ENCODE results near the gene HYAL1.

HYAL1 gene

DNA sequence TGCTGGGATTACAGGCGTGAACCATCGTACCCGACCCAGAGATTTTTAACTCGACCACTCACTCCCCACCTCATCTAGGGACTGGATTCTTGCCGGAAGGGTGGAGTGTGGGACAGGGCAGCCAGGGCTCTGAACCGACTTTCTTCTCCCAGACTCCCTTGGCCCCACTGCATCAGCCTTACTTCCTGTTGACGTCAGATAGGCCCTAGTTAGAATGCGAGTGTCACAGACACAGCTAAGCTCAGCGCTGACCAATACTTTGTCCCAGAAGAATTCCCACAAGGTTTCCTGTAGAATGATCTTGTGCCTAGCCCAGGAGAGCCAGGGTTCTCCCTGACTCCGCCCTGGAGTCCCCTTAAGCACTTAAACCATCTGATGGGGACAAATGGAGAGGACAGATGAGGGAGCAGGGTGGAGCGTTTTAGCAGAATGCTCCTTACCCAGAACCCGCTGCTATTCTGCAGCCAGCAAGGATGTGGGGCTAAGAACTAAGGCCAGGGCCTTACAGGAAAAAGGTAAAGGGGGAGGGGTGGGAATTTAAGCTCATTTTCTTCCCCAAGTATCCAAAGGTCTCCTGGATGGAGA, 30.5 kb upstream of the HYAL1 start:
- Histone ChIP-seq H3K36me3 (ENCODE audit: control insufficient read depth in 2 of 2, insufficient read depth in 1 of 2, low read length in 2 of 2) (peaks cover 3 to 55% of the 10 kb centered on the region in 2 experiments), H3K9me3 (ENCODE audit: control insufficient read depth, insufficient read depth, low read depth, low read length) (no peaks in the 10 kb centered on the region), H3K27ac (ENCODE audit: extremely low read depth, low read depth, low read length) (no peak overlapping the region), H3K4me1 (ENCODE audit: control insufficient read depth, insufficient read depth, low read length) (no peaks in the 10 kb centered on the region; the same call in 1 of the 2 replicates), H3K4me3 (ENCODE audit: low read depth, low read length) (no peak overlapping the region)
- CTCF ChIA-PET: interaction anchor here (1.0 to 1.6 kb wide), 2 partner anchors 10 to 210 kb away, joined by 4 to 5 read pairs; no protein-coding TSS in a partner anchor
- TF ChIP-seq ZNF16 (tag by site-specific recombination; IDR thresholded peaks at IDR 0.05; ENCODE audit: low read depth) (no peak), ZNF785 (tag by site-specific recombination; IDR thresholded peaks at IDR 0.05) (no peak), ZNF571 (tag by site-specific recombination; IDR thresholded peaks at IDR 0.05) (no peak)
- POLR2A ChIA-PET: interaction anchor here (0.6 to 2.2 kb wide), 3 partner anchors 29 to 69 kb away, joined by 3 to 4 read pairs (median 3); partner anchors contain the start of genes HYAL3 and NAA80

DNA sequence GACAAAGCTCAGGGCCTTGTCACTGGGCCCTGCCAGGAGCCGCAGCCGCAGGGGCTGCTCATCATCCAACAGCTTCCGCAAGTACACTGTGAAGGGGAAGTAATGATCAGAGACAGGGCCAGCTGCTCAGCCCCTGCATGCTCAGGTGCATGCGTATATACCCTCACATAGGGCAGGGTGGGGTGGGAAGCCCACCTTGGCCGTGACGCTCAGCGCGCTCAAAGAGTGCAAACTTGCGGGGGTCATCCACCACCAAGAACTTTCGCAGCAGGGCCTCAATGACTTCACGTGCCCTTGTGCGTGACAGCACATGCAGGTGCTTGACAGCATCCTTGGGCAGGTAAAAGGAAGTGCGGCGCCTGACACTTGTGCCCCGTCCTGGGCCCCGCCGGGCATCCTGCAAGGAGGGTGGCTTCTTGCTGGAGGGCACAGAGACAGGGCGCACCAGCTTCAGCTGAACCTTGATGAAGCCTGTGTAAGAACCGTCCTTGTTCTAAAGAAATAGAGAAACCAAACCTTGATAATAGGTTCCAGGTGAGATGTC, 28.1 kb upstream of the HYAL1 start:
- Histone ChIP-seq H3K36me3 (ENCODE audit: control insufficient read depth in 2 of 2, insufficient read depth in 1 of 2, low read length in 2 of 2) (peaks cover 6 to 61% of the 10 kb centered on the region in 2 experiments), H3K4me3 (ENCODE audit: low read depth, low read length) (no peak overlapping the region), H3K9me3 (ENCODE audit: control insufficient read depth, insufficient read depth, low read depth, low read length) (no peaks in the 10 kb centered on the region), H3K4me1 (ENCODE audit: control insufficient read depth, insufficient read depth, low read length) (no peaks in the 10 kb centered on the region; the same call in 1 of the 2 replicates), H3K27ac (ENCODE audit: extremely low read depth, low read depth, low read length) (no peak overlapping the region)
- TF ChIP-seq ZBTB17 (tag by site-specific recombination; IDR thresholded peaks at IDR 0.05) (no peak), ZFP41 (tag by site-specific recombination; IDR thresholded peaks at IDR 0.05; ENCODE audit: borderline replicate concordance) (no peak), ZEB2 (tag by site-specific recombination; IDR thresholded peaks at IDR 0.05) (no peak), ZNF544 (tag by site-specific recombination; IDR thresholded peaks at IDR 0.05) (no peak), SP3 (tag by site-specific recombination; IDR thresholded peaks at IDR 0.05) (no peak), ZNF521 (tag by site-specific recombination; IDR thresholded peaks at IDR 0.05) (no peak), ZNF76 (tag by site-specific recombination; IDR thresholded peaks at IDR 0.05; ENCODE audit: borderline replicate concordance, low read depth) (no peak), ZNF146 (tag by site-specific recombination; IDR thresholded peaks at IDR 0.05) (no peak), OSR2 (tag by site-specific recombination; IDR thresholded peaks at IDR 0.05) (no peak), ZNF239 (tag by site-specific recombination; IDR thresholded peaks at IDR 0.05) (no peak)
- TF ChIP-seq, protein P1, sequence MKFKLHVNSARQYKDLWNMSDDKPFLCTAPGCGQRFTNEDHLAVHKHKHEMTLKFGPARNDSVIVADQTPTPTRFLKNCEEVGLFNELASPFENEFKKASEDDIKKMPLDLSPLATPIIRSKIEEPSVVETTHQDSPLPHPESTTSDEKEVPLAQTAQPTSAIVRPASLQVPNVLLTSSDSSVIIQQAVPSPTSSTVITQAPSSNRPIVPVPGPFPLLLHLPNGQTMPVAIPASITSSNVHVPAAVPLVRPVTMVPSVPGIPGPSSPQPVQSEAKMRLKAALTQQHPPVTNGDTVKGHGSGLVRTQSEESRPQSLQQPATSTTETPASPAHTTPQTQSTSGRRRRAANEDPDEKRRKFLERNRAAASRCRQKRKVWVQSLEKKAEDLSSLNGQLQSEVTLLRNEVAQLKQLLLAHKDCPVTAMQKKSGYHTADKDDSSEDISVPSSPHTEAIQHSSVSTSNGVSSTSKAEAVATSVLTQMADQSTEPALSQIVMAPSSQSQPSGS (tag by site-specific recombination; IDR thresholded peaks at IDR 0.05; ENCODE audit: low read depth): no peak
- TF ChIP-seq, protein P2, sequence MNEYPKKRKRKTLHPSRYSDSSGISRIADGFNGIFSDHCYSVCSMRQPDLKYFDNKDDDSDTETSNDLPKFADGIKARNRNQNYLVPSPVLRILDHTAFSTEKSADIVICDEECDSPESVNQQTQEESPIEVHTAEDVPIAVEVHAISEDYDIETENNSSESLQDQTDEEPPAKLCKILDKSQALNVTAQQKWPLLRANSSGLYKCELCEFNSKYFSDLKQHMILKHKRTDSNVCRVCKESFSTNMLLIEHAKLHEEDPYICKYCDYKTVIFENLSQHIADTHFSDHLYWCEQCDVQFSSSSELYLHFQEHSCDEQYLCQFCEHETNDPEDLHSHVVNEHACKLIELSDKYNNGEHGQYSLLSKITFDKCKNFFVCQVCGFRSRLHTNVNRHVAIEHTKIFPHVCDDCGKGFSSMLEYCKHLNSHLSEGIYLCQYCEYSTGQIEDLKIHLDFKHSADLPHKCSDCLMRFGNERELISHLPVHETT (tag by site-specific recombination; IDR thresholded peaks at IDR 0.05): no peak
- TF ChIP-seq, protein P3, sequence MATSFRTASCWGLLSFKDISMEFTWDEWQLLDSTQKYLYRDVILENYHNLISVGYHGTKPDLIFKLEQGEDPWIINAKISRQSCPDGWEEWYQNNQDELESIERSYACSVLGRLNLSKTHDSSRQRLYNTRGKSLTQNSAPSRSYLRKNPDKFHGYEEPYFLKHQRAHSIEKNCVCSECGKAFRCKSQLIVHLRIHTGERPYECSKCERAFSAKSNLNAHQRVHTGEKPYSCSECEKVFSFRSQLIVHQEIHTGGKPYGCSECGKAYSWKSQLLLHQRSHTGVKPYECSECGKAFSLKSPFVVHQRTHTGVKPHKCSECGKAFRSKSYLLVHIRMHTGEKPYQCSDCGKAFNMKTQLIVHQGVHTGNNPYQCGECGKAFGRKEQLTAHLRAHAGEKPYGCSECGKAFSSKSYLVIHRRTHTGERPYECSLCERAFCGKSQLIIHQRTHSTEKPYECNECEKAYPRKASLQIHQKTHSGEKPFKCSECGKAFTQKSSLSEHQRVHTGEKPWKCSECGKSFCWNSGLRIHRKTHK (tag by site-specific recombination; IDR thresholded peaks at IDR 0.05): no peak
- CTCF ChIA-PET: no interaction called here
- POLR2A ChIA-PET: interaction anchor here (1.0 to 1.3 kb wide), 2 partner anchors 11 to 32 kb away, joined by 3 read pairs; partner anchors contain the start of genes HYAL3 and NAA80

DNA sequence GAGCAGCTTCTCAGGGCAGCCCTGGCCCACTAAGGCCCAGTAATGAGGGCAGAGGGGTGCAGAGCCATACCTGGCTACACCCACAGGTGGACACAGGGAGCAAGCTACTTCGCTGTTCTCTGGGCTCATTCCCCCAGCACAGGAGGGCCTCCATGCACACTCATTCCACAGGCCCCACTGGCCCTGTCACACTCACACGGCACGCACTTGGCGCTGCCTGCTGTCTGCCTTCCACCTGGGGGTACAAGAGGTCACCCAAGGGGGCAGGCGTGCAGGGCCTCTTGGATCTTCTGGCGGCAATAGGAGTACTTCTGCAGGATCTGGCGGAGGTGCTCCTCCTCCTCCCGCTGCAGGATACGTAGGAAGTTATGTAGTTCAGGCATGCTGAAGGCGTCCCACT, 27.0 kb upstream of the HYAL1 start:
- Histone ChIP-seq H3K36me3 (ENCODE audit: control insufficient read depth in 2 of 2, insufficient read depth in 1 of 2, low read length in 2 of 2) (peaks cover 6 to 66% of the 10 kb centered on the region in 2 experiments), H3K27ac (ENCODE audit: extremely low read depth, low read depth, low read length) (no peak overlapping the region), H3K9me3 (ENCODE audit: control insufficient read depth, insufficient read depth, low read depth, low read length) (no peaks in the 10 kb centered on the region), H3K4me1 (ENCODE audit: control insufficient read depth, insufficient read depth, low read length) (no peaks in the 10 kb centered on the region), H3K4me3 (ENCODE audit: low read depth, low read length) (no peak overlapping the region)
- ChIA-PET POLR2A (no interaction called here), CTCF (no interaction called here)
- TF ChIP-seq ZNF121 (tag by site-specific recombination; IDR thresholded peaks at IDR 0.05): no peak
- TF ChIP-seq, protein P4, sequence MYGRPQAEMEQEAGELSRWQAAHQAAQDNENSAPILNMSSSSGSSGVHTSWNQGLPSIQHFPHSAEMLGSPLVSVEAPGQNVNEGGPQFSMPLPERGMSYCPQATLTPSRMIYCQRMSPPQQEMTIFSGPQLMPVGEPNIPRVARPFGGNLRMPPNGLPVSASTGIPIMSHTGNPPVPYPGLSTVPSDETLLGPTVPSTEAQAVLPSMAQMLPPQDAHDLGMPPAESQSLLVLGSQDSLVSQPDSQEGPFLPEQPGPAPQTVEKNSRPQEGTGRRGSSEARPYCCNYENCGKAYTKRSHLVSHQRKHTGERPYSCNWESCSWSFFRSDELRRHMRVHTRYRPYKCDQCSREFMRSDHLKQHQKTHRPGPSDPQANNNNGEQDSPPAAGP (tag by site-specific recombination; IDR thresholded peaks at IDR 0.05): no peak
- TF ChIP-seq, protein P5, sequence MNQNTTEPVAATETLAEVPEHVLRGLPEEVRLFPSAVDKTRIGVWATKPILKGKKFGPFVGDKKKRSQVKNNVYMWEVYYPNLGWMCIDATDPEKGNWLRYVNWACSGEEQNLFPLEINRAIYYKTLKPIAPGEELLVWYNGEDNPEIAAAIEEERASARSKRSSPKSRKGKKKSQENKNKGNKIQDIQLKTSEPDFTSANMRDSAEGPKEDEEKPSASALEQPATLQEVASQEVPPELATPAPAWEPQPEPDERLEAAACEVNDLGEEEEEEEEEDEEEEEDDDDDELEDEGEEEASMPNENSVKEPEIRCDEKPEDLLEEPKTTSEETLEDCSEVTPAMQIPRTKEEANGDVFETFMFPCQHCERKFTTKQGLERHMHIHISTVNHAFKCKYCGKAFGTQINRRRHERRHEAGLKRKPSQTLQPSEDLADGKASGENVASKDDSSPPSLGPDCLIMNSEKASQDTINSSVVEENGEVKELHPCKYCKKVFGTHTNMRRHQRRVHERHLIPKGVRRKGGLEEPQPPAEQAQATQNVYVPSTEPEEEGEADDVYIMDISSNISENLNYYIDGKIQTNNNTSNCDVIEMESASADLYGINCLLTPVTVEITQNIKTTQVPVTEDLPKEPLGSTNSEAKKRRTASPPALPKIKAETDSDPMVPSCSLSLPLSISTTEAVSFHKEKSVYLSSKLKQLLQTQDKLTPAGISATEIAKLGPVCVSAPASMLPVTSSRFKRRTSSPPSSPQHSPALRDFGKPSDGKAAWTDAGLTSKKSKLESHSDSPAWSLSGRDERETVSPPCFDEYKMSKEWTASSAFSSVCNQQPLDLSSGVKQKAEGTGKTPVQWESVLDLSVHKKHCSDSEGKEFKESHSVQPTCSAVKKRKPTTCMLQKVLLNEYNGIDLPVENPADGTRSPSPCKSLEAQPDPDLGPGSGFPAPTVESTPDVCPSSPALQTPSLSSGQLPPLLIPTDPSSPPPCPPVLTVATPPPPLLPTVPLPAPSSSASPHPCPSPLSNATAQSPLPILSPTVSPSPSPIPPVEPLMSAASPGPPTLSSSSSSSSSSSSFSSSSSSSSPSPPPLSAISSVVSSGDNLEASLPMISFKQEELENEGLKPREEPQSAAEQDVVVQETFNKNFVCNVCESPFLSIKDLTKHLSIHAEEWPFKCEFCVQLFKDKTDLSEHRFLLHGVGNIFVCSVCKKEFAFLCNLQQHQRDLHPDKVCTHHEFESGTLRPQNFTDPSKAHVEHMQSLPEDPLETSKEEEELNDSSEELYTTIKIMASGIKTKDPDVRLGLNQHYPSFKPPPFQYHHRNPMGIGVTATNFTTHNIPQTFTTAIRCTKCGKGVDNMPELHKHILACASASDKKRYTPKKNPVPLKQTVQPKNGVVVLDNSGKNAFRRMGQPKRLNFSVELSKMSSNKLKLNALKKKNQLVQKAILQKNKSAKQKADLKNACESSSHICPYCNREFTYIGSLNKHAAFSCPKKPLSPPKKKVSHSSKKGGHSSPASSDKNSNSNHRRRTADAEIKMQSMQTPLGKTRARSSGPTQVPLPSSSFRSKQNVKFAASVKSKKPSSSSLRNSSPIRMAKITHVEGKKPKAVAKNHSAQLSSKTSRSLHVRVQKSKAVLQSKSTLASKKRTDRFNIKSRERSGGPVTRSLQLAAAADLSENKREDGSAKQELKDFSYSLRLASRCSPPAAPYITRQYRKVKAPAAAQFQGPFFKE (tag by site-specific recombination; IDR thresholded peaks at IDR 0.05; ENCODE audit: borderline replicate concordance): no peak
